Liver (tissue), 9 donors: ENCODE measurements around the gene FMN1. TPM values are rescaled to one million over a fixed set of nuclear protein-coding genes. Genes with fewer than 3 reads are reported as not detected.

ENCODE experiments used
- DNase-seq: peaks from one replicate; pipeline ENCODE4 v3.0.0-alpha.2; 2017; ENCODE audit warnings: low spot score
- H3K27ac ChIP-seq, 2 donors: one replicate each; pipeline ENCODE4 v1.7.0; 2013; ENCODE audit warnings: inconsistent platforms in 2 of 2, low read length in 2 of 2, control low read depth in 1 of 2, low read depth in 1 of 2, mild to moderate bottlenecking in 1 of 2
- H3K27me3 ChIP-seq, 4 donors: one replicate each; pipeline versions ENCODE4 v1.6.1 to v1.7.0; 2013; ENCODE audit warnings: low read length in 3 of 4, inconsistent platforms in 1 of 4, mild to moderate bottlenecking in 1 of 4, moderate library complexity in 1 of 4; ENCODE audit not compliant: control insufficient read depth in 4 of 4, insufficient read depth in 4 of 4
- H3K36me3 ChIP-seq, 4 donors: one replicate each; pipeline versions ENCODE4 v1.6.1 to v1.7.0; 2013; ENCODE audit warnings: low read length in 3 of 4, mild to moderate bottlenecking in 3 of 4, low read depth in 1 of 4, moderate library complexity in 1 of 4; ENCODE audit not compliant: control insufficient read depth in 4 of 4, insufficient read depth in 3 of 4
- H3K4me1 ChIP-seq, 4 donors: one replicate each; pipeline versions ENCODE4 v1.6.1 to v1.7.0; 2013; ENCODE audit warnings: low read length in 3 of 4, mild to moderate bottlenecking in 3 of 4, moderate library complexity in 1 of 4; ENCODE audit not compliant: control insufficient read depth in 4 of 4, insufficient read depth in 4 of 4
- H3K4me3 ChIP-seq, 3 donors: one replicate each; pipeline versions ENCODE4 v1.6.1 to v1.7.0; 2013; ENCODE audit warnings: low read length in 3 of 3, control low read depth in 1 of 3, low read depth in 1 of 3, mild to moderate bottlenecking in 1 of 3
- H3K9ac ChIP-seq, 2 donors: one replicate each; pipeline ENCODE4 v1.7.0; 2013; ENCODE audit warnings: low read length in 2 of 2, mild to moderate bottlenecking in 2 of 2, moderate library complexity in 2 of 2, control low read depth in 1 of 2, low read depth in 1 of 2
- H3K9me3 ChIP-seq, 4 donors: one replicate each; pipeline versions ENCODE4 v1.6.1 to v1.7.0; 2013; ENCODE audit warnings: low read length in 3 of 4; ENCODE audit not compliant: control insufficient read depth in 4 of 4
- CTCF ChIP-seq: fragments of 150-350 bp; IDR thresholded peaks from 2 replicates; pipeline ENCODE4 v1.5.1; 2017; ENCODE audit warnings: improper control_type of control experiment, low read depth, low read length; ENCODE audit not compliant: missing input control
- EGR1 ChIP-seq, 2 donors: IDR thresholded peaks; 2 replicates each; pipeline ENCODE4 v1.6.1; 2016 to 2018; ENCODE audit warnings: antibody characterized with exemption in 2 of 2, low read depth in 2 of 2
- FOXA2 ChIP-seq: IDR thresholded peaks from 2 replicates; pipeline ENCODE4 v1.6.1; 2016; ENCODE audit warnings: antibody characterized with exemption
- GABPA ChIP-seq, 2 donors: IDR thresholded peaks in 1 of 2; conservative IDR thresholded peaks in 1 of 2; 2 replicates each; pipeline ENCODE4 v1.6.1; 2016; ENCODE audit warnings: antibody characterized with exemption in 2 of 2, mild to moderate bottlenecking in 1 of 2, moderate library complexity in 1 of 2
- HNF4A ChIP-seq, 2 donors: conservative IDR thresholded peaks; 2 replicates each; pipeline ENCODE4 v1.6.1; 2016; ENCODE audit warnings: antibody characterized with exemption in 2 of 2, mild to moderate bottlenecking in 2 of 2
- HNF4G ChIP-seq: IDR thresholded peaks from 2 replicates; pipeline ENCODE4 v1.6.1; 2016; ENCODE audit warnings: antibody characterized with exemption
- JUND ChIP-seq, 2 donors: IDR thresholded peaks; 2 replicates each; pipeline ENCODE4 v1.6.1; 2016; ENCODE audit warnings: antibody characterized with exemption in 2 of 2
- MAX ChIP-seq: IDR thresholded peaks from 2 replicates; pipeline ENCODE4 v1.6.1; 2016; ENCODE audit warnings: antibody characterized with exemption
- NR2F2 ChIP-seq: IDR thresholded peaks from 2 replicates; pipeline ENCODE4 v1.6.1; 2016; ENCODE audit warnings: antibody characterized with exemption
- RAD21 ChIP-seq, 2 donors: IDR thresholded peaks; 2 replicates each; pipeline ENCODE4 v1.6.1; 2016; ENCODE audit warnings: antibody characterized with exemption in 2 of 2, mild to moderate bottlenecking in 2 of 2
- RXRA ChIP-seq, 2 donors: IDR thresholded peaks; 2 replicates each; pipeline ENCODE4 v1.6.1; 2017 to 2018; ENCODE audit warnings: antibody characterized with exemption in 2 of 2, mild to moderate bottlenecking in 1 of 2
- SP1 ChIP-seq: IDR thresholded peaks from 2 replicates; pipeline ENCODE4 v1.6.1; 2018; ENCODE audit warnings: antibody characterized with exemption, mild to moderate bottlenecking
- TAF1 ChIP-seq: conservative IDR thresholded peaks from 2 replicates; pipeline ENCODE4 v1.6.1; 2016; ENCODE audit warnings: antibody characterized with exemption, mild to moderate bottlenecking
- YY1 ChIP-seq: IDR thresholded peaks from 2 replicates; pipeline ENCODE4 v1.6.1; 2016; ENCODE audit warnings: antibody characterized with exemption, mild to moderate bottlenecking
- ZBTB33 ChIP-seq: IDR thresholded peaks from 2 replicates; pipeline ENCODE4 v1.6.1; 2016; ENCODE audit warnings: antibody characterized with exemption
- WGBS: extraction: QIAGEN DNeasy Blood & Tissue Kit; methylation state at CpG from one replicate; pipeline ENCODE4 v1.1.7; 2013; 5-methylcytosine and 5-hydroxymethylcytosine counted together
- polyA plus RNA-seq, 2 donors: library from polyadenylated mRNA; stranded (reverse) in 1 of 2; unstranded in 1 of 2; fragments of 200-250 nt in 1 of 2; fragments of >200 nt in 1 of 2; fragmentation: Nextera tagmentation in 1 of 2; extraction: Ambion mirVana in 1 of 2; gene quantifications; one replicate each; pipeline versions ENCODE4 v1.2.1 to v1.2.3, GENCODE V29; 2013 to 2015
- total RNA-seq, 2 donors: library from RNA; depleted of rRNA; stranded (reverse); fragments of >200 nt; gene quantifications; one replicate each; pipeline ENCODE4 v1.2.3, GENCODE V29; 2014
- TF ChIP-seq, protein P1 (sequence below): IDR thresholded peaks from 2 replicates; pipeline ENCODE4 v1.6.1; 2016; ENCODE audit warnings: antibody characterized with exemption
- donor health status: healthy.
- donor health status: healthy.
- donor health status: healthy.
- donor health status: healthy.
- donor health status: healthy.

Gene FMN1
- total and polyA plus RNA-seq, 4 donors: 0.21 to 5.4 (median 0.53) TPM

DNA sequence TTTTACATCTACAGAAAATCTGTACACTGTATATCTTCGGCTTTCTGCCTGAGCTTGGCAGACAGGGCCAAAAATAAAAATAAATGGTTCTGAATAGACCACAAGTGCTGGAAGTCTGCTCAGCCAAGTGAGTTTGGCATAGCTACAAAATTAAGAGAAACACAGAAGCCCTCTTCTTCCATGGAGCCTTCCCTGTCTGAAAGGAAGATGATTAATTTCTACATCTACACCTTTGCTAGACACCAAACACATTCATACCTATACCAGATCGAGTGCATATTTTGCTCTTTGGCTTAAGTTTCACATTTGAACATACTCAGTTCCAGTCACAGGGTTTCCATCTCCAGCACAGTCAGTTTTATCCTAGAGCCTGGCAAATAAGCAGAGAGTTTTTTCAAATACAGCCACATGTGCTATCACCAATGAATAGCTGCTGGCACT lies 252.1 kb downstream of the FMN1 start:
- TF ChIP-seq RXRA (IDR thresholded peaks at IDR 0.05) (no peak), SP1 (no peak), FOXA2 (no peak), HNF4A (conservative IDR thresholded peaks at IDR 0.05) (no peak), HNF4G (no peak), NR2F2 (no peak), TAF1 (no peak), EGR1 (IDR thresholded peaks at IDR 0.05; ENCODE audit: low read depth in 2 of 2) (no peak), JUND (IDR thresholded peaks at IDR 0.05) (no peak), YY1 (no peak), ZBTB33 (no peak), MAX (no peak), GABPA (IDR thresholded peaks at IDR 0.05 in 1 of 2, conservative IDR thresholded peaks at IDR 0.05 in 1 of 2) (no peak), RAD21 (IDR thresholded peaks at IDR 0.05) (no peak)
- TF ChIP-seq, protein P1, sequence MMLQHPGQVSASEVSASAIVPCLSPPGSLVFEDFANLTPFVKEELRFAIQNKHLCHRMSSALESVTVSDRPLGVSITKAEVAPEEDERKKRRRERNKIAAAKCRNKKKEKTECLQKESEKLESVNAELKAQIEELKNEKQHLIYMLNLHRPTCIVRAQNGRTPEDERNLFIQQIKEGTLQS: no peak
- Histone ChIP-seq H3K4me1 (no peaks in the 10 kb centered on the region), H3K27me3 (no peaks in the 10 kb centered on the region), H3K27ac (no peak overlapping the region), H3K9me3 (no peaks in the 10 kb centered on the region), H3K4me3 (no peak overlapping the region), H3K9ac (no peak overlapping the region), H3K36me3 (no peaks in the 10 kb centered on the region)
- no peak for DNase-seq
- 73% methylated on average over 2 of the region's 2 CpGs for WGBS

- no peak overlapping the region for H3K4me3 ChIP-seq
- WGBS: 85% methylated on average over 6 of the region's 6 CpGs
- no peak overlapping the region for H3K9ac ChIP-seq
- TF ChIP-seq CTCF: no peak
- no peak for TF ChIP-seq HNF4A (conservative IDR thresholded peaks at IDR 0.05)
- TF ChIP-seq EGR1 (IDR thresholded peaks at IDR 0.05; ENCODE audit: low read depth in 2 of 2): no peak
- TF ChIP-seq, protein P1: no peak
- TF ChIP-seq MAX: no peak
- no peak for TF ChIP-seq GABPA (IDR thresholded peaks at IDR 0.05 in 1 of 2, conservative IDR thresholded peaks at IDR 0.05 in 1 of 2)
- TF ChIP-seq HNF4G: no peak
- TF ChIP-seq RXRA (IDR thresholded peaks at IDR 0.05): no peak
- no peak for TF ChIP-seq YY1
- TF ChIP-seq TAF1: no peak
- no peak for TF ChIP-seq SP1
- H3K27ac ChIP-seq: no peak overlapping the region
- H3K4me1 ChIP-seq: no peaks in the 10 kb centered on the region
- no peaks in the 10 kb centered on the region for H3K36me3 ChIP-seq
- no peak for DNase-seq
- no peaks in the 10 kb centered on the region for H3K9me3 ChIP-seq
- no peaks in the 10 kb centered on the region for H3K27me3 ChIP-seq
Measured at GRCh38 chr15:32941823-32942222, 252.7 kb downstream of the FMN1 start.
